GM10266 (cell line): ENCODE data around the gene RARG.
"Not testable (repeated sequence)": the region's sequence is repeated elsewhere in the genome, so short reads cannot be mapped to it uniquely, and the experiment has no call there.

ENCODE experiments used
- DNase-seq: peaks from one replicate; pipeline ENCODE4 v3.0.0; 2012; ENCODE audit errors: extremely low spot score
- TF ChIP-seq, protein P1 (sequence below): IDR thresholded peaks from 2 replicates; pipeline ENCODE4 v1.5.1; 2012; ENCODE audit warnings: mild to moderate bottlenecking, low read depth; ENCODE audit not compliant: control insufficient read depth, insufficient read depth; ENCODE audit errors: missing control alignments

The RARG gene

DNA sequence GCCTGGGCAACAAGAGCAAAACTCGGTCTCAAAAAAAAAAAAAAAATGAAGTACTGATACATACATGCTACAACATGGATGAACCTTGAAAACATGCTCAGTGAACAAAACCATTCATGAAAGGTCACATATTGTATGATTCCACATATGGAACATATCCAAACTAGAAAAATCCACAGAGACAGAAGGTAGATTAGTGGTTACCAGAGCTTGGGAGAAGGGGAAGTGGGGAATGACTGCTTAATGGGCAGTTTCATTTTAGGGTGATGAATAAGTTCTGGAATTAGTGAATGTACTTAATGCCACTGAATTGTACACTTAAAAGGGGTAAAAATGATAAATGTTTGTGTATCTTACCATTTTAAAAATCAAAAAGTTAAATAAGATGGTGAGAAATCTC lies 27.7 kb downstream of the RARG start:
- TF ChIP-seq, protein P1, sequence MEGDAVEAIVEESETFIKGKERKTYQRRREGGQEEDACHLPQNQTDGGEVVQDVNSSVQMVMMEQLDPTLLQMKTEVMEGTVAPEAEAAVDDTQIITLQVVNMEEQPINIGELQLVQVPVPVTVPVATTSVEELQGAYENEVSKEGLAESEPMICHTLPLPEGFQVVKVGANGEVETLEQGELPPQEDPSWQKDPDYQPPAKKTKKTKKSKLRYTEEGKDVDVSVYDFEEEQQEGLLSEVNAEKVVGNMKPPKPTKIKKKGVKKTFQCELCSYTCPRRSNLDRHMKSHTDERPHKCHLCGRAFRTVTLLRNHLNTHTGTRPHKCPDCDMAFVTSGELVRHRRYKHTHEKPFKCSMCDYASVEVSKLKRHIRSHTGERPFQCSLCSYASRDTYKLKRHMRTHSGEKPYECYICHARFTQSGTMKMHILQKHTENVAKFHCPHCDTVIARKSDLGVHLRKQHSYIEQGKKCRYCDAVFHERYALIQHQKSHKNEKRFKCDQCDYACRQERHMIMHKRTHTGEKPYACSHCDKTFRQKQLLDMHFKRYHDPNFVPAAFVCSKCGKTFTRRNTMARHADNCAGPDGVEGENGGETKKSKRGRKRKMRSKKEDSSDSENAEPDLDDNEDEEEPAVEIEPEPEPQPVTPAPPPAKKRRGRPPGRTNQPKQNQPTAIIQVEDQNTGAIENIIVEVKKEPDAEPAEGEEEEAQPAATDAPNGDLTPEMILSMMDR, result no peak
- no peak for DNase-seq

DNA sequence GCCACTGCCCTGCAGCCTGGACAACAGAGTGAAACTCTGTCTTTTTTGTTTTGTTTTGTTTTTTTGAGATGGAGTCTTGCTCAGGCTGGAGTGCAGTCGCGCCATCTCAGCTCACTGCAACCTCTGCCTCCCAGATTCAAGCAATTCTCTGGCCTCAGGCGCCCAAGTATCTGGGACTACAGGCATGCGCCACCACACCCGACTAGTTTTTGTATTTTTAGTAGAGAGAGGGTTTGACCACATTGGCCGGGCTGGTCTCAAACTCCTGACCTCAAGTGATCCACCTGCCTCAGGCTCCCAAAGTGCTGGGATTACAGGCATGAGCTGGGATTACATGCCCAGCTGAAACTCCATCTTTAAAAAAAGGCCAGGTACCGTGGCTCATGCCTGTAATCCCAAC lies 29.7 kb downstream of the RARG start:
- not testable (repeated sequence) for DNase-seq

DNA sequence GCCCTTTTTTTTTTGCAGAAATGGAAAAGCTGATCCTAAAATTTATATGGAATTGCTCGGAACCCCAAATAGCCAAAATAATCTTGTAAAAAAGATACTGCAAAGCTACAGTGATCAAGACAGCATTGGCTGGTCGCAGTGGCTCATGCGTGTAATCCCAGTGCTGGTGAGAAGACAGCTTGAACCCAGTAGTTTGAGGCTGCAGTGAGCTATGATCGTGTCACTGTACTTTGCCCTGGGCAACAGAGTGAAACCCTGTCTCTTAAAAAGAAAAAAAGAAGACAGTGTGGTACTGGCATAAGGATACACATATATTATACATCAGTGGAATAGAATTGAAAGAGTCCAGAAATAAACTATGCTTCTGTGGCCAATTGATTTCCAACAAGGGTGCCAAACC lies 30.4 kb downstream of the RARG start:
- no peak for DNase-seq
- TF ChIP-seq, protein P1, result no peak

DNA sequence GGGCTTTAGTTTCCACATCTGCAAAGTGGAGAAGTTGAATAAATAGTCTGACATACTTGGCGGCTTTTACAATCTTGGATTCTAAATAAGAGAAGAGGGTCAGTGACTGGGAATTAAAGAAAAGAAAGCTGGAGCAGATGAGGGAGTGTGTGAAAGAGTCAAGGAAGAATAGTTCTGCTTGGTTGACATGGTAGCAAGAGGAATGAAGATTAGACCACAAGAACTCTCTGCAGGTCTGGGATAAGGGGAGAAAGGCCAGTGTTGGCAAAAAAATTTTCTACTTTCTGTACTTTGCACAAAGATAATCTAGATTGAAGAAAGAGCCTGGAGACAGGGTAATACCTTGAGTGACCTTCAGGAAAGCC lies 30.9 kb downstream of the RARG start:
- DNase-seq, result no peak
- TF ChIP-seq, protein P1, result no peak

DNA sequence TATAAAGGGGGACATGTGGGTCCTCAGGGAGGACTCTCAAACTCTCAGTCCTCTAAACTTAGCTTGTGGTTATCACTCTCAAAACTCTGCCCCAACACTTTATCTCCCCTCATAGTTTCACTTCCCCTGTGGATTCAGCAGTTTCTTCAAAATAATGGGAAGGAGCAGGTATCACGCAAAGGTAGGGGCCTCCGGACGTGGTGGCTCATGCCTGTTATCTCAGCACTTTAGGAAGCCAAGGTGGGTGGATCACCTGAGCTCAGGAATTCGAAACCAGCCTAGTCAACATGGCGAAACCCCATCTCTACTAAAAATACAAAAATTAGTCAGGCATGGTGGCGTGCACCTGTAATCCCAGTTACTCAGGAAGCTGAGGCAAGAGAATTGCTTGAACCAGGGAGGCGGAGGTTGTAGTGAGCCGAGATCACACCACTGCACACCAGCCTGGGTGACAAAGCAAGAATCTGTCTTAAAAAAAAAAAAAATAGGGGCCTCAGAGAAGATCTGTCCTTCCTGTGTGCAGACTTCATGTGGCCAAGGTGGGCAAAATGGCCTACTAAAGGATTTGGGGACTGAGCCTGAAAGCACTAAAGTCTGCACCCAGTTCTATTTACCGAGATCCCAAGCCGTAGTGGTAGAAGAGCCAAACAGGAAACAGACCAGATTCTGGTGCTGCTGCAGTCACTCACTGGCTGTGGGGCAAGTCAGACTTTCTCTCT lies 31.4 kb downstream of the RARG start:
- DNase-seq, result peak; percentile 67

DNA sequence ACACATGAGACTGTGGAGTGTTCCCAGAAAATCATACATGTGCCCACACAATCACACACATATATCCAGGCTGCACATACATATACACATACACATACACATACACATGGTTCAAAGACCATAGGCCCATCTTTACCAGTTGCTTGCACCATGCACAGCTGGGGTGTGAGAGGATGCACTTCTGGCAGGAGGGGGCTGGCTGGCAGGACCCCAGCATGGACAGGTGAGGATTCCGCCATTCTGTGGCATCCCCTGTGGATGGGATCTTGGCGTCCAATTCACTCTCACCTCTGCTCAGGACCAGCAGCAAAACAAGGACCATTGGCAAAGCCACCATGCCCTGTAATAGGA lies 31.9 kb downstream of the RARG start:
- no peak for DNase-seq
- TF ChIP-seq, protein P1, result no peak

More for the DNA sequence above, 31.4 kb downstream of the RARG start:
- TF ChIP-seq, protein P1, result no peak

DNA sequence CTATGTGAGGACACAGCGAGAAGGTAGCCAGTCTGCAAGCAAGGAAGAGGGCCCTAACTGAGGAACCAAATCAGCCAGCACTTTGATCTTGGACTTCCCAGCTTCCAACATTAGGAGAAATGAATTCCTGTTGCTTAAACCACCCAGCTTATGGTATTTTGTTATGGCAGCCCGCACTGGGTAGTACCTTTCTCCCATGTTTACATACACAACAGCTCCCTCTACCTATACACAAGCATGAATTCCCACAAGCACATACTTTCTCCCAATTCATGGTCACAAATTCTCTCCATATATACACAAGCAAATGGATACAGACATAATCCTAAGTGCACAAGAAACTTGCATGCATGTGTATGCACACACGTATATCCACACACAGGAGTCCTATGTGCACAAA lies 32.3 kb downstream of the RARG start:
- DNase-seq, result no peak
- TF ChIP-seq, protein P1, result no peak
